Stimulated activated CD4-positive, alpha-beta T cell treated with anti-CD3 and anti-CD28 coated beads, Interleukin-4, amount 100 ng/mL, for 4 hours (primary cell): Measurements from ENCODE around the gene CCDC127.
"Not testable (repeated sequence)": the region's sequence is repeated elsewhere in the genome, so short reads cannot be mapped to it uniquely, and the experiment has no call there.

ENCODE experiments used
- DNase-seq, 2 experiments: peaks; one replicate each; pipeline ENCODE4 v3.0.0-alpha.2; 2020

The CCDC127 gene

GRCh38 chr5:200985-201384 is 17.0 kb downstream of the CCDC127 start:
- DNase-seq, result no peak

- DNase-seq, result no peak
These were observed 17.9 kb downstream of the CCDC127 start for GRCh38 chr5:199950-200645.

DNA sequence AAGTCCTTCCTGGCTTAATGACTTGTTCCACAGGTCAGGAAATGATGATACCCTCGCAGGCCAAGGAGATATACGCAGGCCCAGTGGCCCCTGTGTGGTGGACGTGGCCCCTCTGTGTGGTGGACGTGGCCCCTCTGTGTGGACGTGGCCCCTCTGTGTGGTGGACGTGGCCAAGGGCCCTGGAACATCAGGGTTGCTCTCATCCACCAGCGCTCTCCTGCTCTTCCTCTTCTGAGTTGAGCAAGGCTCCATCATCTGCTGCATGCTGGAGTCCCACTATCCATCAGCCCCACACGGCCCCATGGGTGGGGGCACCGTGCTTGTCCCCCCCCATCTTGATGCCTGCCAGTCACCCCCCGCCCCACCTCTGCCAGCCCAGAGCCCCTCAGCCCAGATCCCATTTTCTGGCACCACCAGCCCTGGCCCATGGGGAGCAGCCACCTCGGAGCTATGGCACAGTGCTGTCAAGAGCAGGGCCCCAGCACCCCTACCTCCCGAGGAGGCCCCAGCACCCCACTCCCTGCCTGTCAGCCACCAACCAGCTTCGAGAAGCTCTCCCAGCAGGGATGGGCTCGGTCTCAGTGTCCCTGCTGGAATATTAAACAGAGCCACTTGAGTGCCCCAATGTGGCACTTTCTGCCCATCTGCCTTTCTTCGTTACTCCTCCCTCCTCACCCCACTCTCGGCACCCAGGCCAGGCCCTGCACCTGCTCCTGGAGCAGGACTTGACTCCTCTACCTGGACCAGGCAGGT is 18.6 kb downstream of the CCDC127 start:
- DNase-seq, result no peak

- no peak for DNase-seq
These were observed 19.3 kb downstream of the CCDC127 start for GRCh38 chr5:198516-199196.

DNA sequence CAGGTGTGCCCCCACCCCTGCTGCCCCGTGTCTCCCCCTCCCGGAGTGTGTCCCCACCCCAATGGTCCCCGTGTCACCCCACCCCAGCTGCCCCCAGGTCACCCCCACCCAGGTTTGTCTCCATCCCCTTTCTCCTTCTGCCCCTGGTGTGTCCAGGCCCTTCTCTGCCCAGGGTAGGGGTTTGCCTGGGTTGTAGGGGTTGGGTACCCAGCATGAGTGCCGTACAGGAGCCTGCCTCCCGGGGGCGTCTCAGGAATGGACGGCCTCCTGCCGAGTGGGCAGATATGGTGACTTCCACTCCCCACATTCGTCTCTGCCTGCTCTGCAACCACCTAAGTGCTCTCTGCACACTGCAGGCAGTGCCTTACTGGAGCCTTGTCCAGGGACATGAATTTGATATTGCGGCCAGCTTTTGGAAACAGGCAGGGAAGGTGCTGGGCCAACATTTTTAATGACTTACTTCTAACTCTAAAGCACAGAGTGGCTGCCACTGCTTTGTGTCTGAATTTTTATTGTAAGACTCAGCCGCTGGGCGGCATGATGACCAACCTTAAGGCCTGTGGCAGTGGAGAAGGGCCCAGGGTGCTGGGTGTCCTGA is 20.0 kb downstream of the CCDC127 start:
- DNase-seq, result no peak

DNA sequence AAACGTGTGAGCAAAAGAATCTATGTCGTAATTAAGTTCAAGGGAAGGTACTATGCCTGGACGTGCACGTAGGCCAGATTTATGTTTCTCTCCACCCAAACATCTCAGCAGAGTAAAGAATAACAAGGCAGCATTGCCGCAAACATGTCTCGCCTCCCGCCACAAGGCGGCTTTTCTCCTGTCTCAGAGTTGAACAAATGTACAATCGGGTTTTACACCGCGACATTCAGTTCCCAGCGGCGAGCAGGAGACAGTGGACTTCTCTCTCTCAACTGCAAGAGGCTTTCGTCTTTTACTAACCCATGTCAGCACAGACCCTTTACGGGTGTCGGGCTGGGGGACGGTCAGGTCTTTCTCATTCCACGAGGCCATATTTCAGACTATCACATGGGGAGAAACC is 20.9 kb downstream of the CCDC127 start:
- DNase-seq, result not testable (repeated sequence)

DNA sequence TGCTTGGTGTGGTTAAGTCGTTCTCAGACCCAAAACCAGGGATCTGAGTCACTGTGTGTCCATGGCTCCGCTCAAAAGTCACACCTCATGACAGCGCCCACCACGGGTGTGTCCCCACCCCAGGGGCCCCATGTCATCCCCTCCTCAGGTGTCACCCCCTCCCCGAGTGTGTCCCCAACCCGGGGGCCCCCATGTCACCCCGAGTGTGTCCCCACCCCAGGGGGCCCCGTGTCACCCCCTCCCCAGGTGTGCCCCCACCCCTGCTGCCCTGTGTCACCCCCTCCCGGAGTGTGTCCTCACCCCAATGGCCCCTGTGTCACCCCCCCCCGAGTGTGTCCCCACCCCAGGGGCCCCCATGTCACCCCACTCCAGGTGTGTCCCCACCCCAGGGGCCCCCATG is 21.6 kb downstream of the CCDC127 start:
- DNase-seq, result no peak

DNA sequence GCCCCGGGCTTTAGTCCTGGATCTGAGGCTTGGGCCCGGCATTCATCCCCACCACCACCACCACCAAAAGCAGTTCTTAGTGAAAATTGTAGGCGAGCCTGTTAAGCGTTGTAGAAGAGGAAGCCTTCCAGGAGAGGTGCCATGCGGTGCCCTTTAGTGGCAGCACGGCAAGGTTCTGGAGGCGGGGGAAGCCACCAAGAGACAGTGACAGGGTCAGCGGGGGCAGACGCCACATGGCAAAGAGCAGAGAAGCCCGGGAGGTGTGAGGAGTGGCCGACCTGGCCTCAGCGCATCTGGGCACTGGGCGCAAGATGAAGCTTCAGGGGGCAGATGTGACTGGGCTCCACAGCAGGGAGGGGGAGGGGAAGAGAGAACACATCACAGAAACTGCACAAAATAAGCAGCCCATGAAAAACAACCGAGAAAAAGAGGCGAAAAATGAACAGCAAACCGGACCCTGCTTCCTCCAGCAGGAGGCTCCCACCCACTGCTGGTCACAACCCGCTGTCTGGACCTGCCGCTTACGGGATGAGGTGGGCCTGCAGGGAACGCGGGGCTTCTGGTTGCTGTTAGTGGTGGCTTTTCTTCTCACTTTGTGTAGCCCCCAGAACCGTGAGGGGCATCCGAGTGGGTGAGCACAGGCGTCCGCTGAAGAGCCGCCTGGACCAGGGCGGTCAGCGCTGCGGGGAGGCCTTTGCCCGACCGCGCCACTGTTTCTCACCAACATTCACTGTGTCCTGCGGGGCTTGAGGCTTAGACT is 22.4 kb downstream of the CCDC127 start:
- no peak for DNase-seq

DNA sequence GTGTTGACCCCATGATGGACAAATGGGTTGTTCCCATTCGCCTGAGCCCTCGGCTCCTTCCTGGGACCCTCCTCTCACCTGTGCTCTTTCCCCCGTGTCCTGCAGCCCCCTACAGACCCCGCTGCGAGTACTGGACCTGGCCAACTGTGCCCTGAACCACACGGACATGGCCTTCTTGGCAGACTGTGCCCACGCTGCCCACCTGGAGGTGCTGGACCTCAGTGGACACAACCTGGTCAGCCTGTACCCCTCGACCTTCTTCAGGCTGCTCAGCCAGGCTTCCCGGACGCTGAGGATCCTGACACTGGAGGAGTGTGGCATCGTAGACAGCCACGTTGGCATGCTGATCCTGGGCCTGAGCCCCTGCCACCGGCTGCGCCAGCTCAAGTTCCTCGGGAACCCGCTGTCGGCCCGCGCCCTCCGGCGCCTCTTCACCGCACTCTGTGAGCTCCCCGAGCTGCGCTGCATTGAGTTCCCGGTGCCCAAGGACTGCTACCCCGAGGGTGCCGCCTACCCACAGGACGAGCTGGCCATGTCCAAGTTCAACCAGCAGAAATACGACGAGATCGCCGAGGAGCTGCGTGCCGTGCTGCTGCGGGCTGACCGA is 23.2 kb downstream of the CCDC127 start:
- no peak for DNase-seq

DNA sequence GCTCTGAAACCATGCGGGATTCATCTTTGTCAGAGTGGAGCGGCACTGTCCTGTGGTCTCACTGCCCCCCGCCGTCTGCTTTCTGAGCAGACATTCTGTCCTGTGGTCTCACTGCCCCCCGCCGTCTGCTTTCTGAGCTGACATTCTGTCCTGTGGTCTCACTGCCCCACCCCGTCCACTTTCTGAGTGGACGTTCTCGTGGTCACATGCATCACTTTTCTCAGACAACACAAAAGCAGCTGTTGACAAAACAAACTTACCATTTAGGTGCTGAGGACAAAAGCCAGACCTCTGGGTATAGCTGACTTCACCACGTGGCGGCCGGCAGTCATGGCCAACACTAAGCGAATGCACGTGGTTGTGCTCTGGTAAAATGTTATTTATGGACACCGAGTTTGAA is 23.9 kb downstream of the CCDC127 start:
- DNase-seq, result no peak

DNA sequence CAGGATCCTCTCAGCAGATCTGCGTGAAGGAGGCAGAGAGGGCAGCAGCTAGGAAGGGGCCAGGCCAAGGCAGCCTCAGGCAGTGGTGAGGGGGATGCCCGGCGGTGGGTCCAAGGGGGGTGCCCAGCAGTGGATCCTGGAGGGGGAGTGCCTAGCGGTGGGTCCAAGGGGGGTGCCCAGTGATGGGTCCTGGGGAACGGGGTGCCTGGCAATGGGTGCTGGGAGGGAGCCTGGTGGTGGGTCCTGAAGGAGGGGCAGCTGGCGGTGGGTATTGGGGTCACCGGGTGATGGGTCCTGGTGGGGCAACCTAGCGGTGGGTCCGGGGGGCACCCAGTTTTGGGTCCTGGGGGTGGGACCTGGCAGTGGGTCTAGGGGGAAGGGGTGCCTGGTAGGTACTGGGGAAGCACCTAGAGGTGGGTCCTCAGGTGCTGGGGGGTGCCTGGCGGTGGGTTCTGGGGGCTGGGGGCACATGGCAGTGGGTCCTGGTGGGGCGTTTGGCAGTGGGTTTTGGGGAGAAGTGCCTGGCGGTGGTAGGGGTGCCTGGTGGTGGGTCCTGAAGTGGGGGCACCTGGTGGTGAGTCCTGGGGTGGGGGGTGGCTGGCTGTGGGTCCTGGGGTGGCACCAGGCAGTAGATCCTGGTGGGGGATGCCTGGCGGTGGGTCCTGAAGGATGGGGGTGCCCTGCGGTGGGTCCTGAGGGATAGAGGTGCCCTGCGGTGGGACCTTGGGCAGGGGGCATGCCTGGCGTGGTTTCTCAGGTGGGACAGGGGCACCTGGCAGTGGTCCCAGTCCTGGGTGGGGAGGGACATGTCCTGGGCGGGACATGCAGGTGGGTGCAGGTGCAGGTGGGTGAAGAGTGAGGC is 24.8 kb downstream of the CCDC127 start:
- DNase-seq, result no peak

DNA sequence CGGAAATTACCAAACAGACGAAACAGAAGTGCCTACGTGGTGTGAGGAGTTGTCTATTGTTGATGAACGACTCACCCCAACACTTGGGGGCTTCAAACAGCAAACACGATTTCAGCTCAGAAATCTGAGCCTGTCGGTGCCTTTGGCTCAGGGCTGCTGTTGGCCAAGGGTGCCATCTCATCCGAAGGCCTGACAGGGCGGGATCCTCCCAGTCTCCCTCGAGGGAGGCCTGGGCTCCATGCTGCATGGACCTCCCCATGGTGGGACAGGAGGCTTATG is 25.3 kb downstream of the CCDC127 start:
- DNase-seq, result no peak

GRCh38 chr5:191949-192690 is 25.8 kb downstream of the CCDC127 start:
- no peak for DNase-seq

DNA sequence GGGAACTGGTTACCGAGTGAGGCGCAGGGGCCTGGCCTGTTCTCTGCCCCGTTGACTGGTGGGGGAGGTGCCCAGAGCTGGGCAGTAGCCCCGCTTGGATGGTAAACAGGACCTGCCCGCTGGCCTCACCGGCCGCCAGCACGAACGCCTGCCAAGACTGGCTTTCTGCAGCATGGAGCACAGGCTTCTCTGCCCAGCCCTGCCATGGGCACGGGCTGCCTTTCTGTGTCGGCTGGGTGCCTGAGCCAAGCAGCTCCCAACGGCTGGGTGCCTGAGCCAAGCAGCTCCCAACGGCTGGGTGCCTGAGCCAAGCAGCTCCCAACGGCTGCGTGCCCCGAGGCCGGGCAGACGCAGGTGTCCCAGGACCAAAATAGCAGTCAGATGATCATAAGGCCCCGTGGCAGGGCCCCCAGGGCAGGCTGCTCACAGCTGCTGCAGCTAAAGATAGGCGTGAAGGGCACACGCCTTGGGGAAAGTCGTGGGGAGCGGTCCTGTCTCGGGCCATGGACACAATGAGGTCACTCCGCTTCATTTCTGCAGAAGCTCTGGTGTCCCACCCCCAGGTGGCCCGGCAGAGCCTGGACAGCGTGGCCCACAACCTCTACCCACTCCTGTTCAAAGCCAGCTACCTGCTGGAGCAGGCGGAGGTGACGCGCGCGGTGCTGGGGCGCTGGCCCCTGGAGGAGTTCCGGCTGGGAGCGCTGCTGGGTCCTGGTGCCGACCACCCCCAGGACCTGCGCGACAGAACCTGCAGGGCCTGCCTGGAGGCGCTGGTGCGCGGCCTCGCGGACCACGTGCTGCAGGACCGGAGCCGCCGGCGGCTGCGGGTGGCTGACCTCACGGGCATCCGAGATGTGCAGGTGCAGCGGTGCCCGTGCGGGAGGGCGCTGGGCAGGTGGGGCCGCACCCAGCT is 26.7 kb downstream of the CCDC127 start, which contains the start of gene LRRC14B:
Gene LRRC14B (plus strand): TSS at position 460 of the 913 bp plus-strand sequence. CDS start 44 bp downstream, at position 504.
- DNase-seq, result peak; percentile 4 to 19

DNA sequence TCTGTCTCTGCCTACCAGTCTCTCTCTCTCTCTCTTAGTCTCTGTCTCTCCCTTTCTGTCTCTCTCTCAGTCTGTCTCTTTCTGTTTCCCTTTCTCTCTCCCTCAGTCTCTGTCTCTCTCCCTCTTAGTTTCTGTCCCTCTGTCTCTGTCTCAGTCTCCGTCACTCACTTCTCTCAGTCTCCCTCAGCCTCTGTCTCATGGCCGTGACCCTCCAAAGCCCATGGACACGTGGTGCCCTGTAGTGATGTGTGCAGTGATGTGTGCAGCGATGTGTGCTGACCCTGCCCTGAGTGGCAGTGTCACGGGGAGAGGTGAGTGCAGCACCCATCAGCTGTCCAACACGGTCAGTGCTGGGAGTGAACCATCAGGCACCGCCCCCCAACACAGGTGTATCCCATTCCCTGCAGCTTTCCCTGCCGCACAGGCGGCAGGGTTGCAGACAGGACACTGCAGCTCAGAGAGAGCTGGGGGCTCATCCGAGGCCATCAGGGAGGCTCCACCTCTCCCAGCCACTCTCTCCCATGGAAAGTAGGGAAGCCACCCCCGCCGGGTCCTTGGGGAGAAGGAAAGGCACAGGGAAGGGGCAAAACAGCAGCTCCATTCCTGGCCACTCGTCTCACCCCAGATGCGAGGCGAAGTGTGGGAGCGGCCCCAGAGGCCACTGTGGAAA is 27.5 kb downstream of the CCDC127 start:
- DNase-seq, result no peak

DNA sequence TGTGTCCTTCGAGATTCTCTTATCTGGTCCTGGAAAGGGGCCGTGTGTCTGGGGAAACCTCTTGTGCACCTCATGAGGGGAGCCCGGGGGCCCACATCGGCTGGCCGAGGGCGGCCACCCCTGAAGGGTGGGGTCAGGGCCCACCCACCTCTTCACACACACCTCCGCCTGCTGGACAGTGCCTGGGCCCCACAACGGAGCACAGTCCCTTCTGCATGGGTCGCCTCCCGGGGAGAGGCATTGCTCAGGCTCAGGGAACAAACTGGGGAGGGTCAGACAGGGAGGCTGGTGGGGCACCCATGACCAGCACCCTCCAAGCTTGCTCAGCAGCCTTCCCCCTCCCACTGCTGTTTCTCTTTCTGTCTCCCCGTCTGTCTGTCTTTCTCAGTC is 28.0 kb downstream of the CCDC127 start:
- DNase-seq, result no peak

- DNase-seq, result no peak
These were observed 28.5 kb downstream of the CCDC127 start for GRCh38 chr5:189486-189885.

GRCh38 chr5:188488-189481 is 29.2 kb downstream of the CCDC127 start:
- peak; percentile 82 to 85 for DNase-seq
